Measurements from ENCODE around the gene PRM3.

GRCh38 chr16:11274964-11275363 is 1.5 kb upstream of the PRM3 start:
- no peak for TF ChIP-seq CTCF (IDR thresholded peaks at IDR 0.05)
- TF ChIP-seq EZH2 (IDR thresholded peaks at IDR 0.05): no peak
